ENCODE measurements around the gene NKIRAS2.

The NKIRAS2 gene

GRCh38 chr17:42039794-42040763 lies 20.2 kb downstream of the NKIRAS2 start:
- H3K4me3 ChIP-seq (replicated peaks; ENCODE audit: low read depth, low read length) = no peak overlapping the region
- no peak for TF ChIP-seq CTCF (IDR thresholded peaks at IDR 0.05; ENCODE audit: low read depth, low read length, missing control alignments)
- DNase-seq (ENCODE audit: extremely low read depth, low read depth) = no peak

GRCh38 chr17:42040818-42041217 lies 20.9 kb downstream of the NKIRAS2 start:
- TF ChIP-seq CTCF (IDR thresholded peaks at IDR 0.05; ENCODE audit: low read depth, low read length, missing control alignments) = no peak
- H3K4me3 ChIP-seq (replicated peaks; ENCODE audit: low read depth, low read length) = no peak overlapping the region
- no peak for DNase-seq (ENCODE audit: extremely low read depth, low read depth)

- H3K4me3 ChIP-seq (replicated peaks; ENCODE audit: low read depth, low read length) = no peak overlapping the region
- TF ChIP-seq CTCF (IDR thresholded peaks at IDR 0.05; ENCODE audit: low read depth, low read length, missing control alignments) = no peak
- no peak for DNase-seq (ENCODE audit: extremely low read depth, low read depth)
These were observed 21.7 kb downstream of the NKIRAS2 start for GRCh38 chr17:42041619-42042018.

GRCh38 chr17:42042598-42043319 lies 22.9 kb downstream of the NKIRAS2 start:
- no peak for DNase-seq (ENCODE audit: extremely low read depth, low read depth)
- no peak overlapping the region for H3K4me3 ChIP-seq (replicated peaks; ENCODE audit: low read depth, low read length)
- no peak for TF ChIP-seq CTCF (IDR thresholded peaks at IDR 0.05; ENCODE audit: low read depth, low read length, missing control alignments)

- no peak for TF ChIP-seq CTCF (IDR thresholded peaks at IDR 0.05; ENCODE audit: low read depth, low read length, missing control alignments)
- no peak overlapping the region for H3K4me3 ChIP-seq (replicated peaks; ENCODE audit: low read depth, low read length)
- no peak for DNase-seq (ENCODE audit: extremely low read depth, low read depth)
These were observed 25.8 kb downstream of the NKIRAS2 start for GRCh38 chr17:42045719-42046118.

- DNase-seq (ENCODE audit: extremely low read depth, low read depth) = no peak
- TF ChIP-seq CTCF (IDR thresholded peaks at IDR 0.05; ENCODE audit: low read depth, low read length, missing control alignments) = no peak
- H3K4me3 ChIP-seq (replicated peaks; ENCODE audit: low read depth, low read length) = no peak overlapping the region
These were observed 27.5 kb downstream of the NKIRAS2 start for GRCh38 chr17:42047343-42047742.

Measured in HFF-Myc (cell line).